Endodermal cell (in vitro differentiated cells): ENCODE measurements around the gene RBM47. TPM values are rescaled to one million over a fixed set of nuclear protein-coding genes. Genes with fewer than 3 reads are reported as not detected.
"Not testable (repeated sequence)": the region's sequence is repeated elsewhere in the genome, so short reads cannot be mapped to it uniquely, and the experiment has no call there.

ENCODE experiments used
- DNase-seq: peaks from one replicate; pipeline ENCODE4 v3.0.0-alpha.2; 2017
- H3K27ac ChIP-seq: 2 replicates; pipeline ENCODE4 v1.5.1; 2013; ENCODE audit warnings: mild to moderate bottlenecking, low read depth, low read length, moderate library complexity
- H3K27me3 ChIP-seq: 2 replicates; pipeline ENCODE4 v1.6.1; 2013; ENCODE audit warnings: mild to moderate bottlenecking, low read length, moderate library complexity; ENCODE audit not compliant: insufficient read depth, control insufficient read depth, poor library complexity, severe bottlenecking
- H3K36me3 ChIP-seq: 2 replicates; pipeline ENCODE4 v1.7.0; 2013; ENCODE audit warnings: mild to moderate bottlenecking, low read length, moderate library complexity; ENCODE audit not compliant: control insufficient read depth, insufficient read depth
- H3K4me1 ChIP-seq: one replicate; pipeline ENCODE4 v1.7.0; 2013; ENCODE audit warnings: low read length; ENCODE audit not compliant: control insufficient read depth, insufficient read depth
- H3K4me3 ChIP-seq: 2 replicates; pipeline ENCODE4 v1.5.1; 2013; ENCODE audit warnings: mild to moderate bottlenecking, low read length, moderate library complexity
- H3K9ac ChIP-seq: 2 replicates; pipeline ENCODE4 v1.6.1; 2013; ENCODE audit warnings: mild to moderate bottlenecking, low read length, moderate library complexity; ENCODE audit not compliant: poor library complexity, severe bottlenecking; ENCODE audit errors: extremely low read depth
- H3K9me3 ChIP-seq: 2 replicates; pipeline ENCODE4 v1.6.1; 2013; ENCODE audit warnings: mild to moderate bottlenecking, low read length, moderate library complexity; ENCODE audit not compliant: control insufficient read depth
- H3K27ac Mint-ChIP-seq: 2 replicates; pipeline ENCODE4 v1.8.0; 2020; ENCODE audit warnings: mixed read lengths
- H3K27me3 Mint-ChIP-seq: 2 replicates; pipeline ENCODE4 v1.8.0; 2021; ENCODE audit warnings: mild to moderate bottlenecking, mixed read lengths; ENCODE audit not compliant: insufficient read depth
- H3K36me3 Mint-ChIP-seq: 2 replicates; pipeline ENCODE4 v1.8.0; 2020; ENCODE audit warnings: low read depth, mixed read lengths
- H3K4me1 Mint-ChIP-seq: 2 replicates; pipeline ENCODE4 v1.8.0; 2020; ENCODE audit warnings: mixed read lengths
- H3K4me3 Mint-ChIP-seq: 2 replicates; pipeline ENCODE4 v1.8.0; 2020; ENCODE audit warnings: mild to moderate bottlenecking, moderate library complexity, mixed read lengths
- H3K9me3 Mint-ChIP-seq: 2 replicates; pipeline ENCODE4 v1.8.0; 2020; ENCODE audit warnings: mild to moderate bottlenecking, mixed read lengths
- WGBS, 2 experiments: methylation state at CpG; one replicate each; pipeline versions ENCODE4 v1.1.5 to v1.1.7; 2013; ENCODE audit warnings: missing lambda C conversion rate in 2 of 2, mixed read lengths in 1 of 2; ENCODE audit not compliant: insufficient coverage in 1 of 2, insufficient read length in 1 of 2; 5-methylcytosine and 5-hydroxymethylcytosine counted together
- total RNA-seq, 2 donors: library from RNA; stranded (reverse); fragmentation: NEBNext Ultra II Directional in 1 of 2; extraction: Animal tissue kit (Norgen Biotek cat#: 25700) in 1 of 2; gene quantifications; 2 replicates in 1 of 2; 3 replicates in 1 of 2; pipeline ENCODE4 v1.2.1, GENCODE V29; 2021
- TF ChIP-seq, protein P1 (sequence below): fragments of 200-600 bp; sonication (generic); conservative IDR thresholded peaks from 2 replicates; pipeline ENCODE4 v1.5.0; 2021; ENCODE audit warnings: antibody characterized with exemption, mild to moderate bottlenecking

The RBM47 gene
- total RNA-seq, 2 donors from 2014 or later = 71.7 to 90.6 TPM

DNA sequence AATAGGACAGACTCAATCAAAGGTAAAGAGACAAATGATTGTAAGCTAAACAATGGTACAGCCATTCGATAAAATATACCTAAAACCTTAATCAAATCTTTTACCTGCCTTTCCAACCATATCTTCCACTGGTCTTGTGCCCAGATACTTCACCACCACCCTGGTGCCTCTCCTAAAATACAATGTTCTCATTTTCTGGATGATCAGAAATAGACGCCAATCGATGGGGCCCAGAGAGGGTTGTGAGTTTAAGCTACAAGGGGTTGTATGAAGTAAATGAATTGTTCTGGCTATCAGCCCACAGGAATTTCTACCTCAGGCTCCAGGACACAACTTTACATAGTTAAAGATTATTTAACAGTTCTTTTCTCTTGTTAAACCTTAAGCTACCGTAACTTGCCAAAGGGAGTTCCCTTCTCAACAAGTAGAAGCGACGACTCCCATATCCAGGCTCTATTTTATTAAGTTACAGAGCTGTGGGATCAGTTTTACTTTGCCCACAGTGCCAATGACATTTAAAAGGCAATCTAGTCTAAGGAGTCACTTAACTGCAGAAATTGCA is 195.5 kb downstream of the RBM47 start:
- Mint-ChIP-seq H3K4me1 (peaks cover 19% of the 10 kb centered on the region), H3K27ac (no peak overlapping the region)

GRCh38 chr4:40432504-40432903 is 197.2 kb downstream of the RBM47 start:
- H3K9ac ChIP-seq = no peak overlapping the region
- Mint-ChIP-seq H3K4me3 (no peak overlapping the region), H3K9me3 (no peaks in the 10 kb centered on the region), H3K36me3 (peaks cover 68% of the 10 kb centered on the region), H3K27me3 (no peaks in the 10 kb centered on the region), H3K4me1 (peaks cover 19% of the 10 kb centered on the region), H3K27ac (no peak overlapping the region)
- H3K4me1 ChIP-seq = no peaks in the 10 kb centered on the region
- TF ChIP-seq, protein P1, sequence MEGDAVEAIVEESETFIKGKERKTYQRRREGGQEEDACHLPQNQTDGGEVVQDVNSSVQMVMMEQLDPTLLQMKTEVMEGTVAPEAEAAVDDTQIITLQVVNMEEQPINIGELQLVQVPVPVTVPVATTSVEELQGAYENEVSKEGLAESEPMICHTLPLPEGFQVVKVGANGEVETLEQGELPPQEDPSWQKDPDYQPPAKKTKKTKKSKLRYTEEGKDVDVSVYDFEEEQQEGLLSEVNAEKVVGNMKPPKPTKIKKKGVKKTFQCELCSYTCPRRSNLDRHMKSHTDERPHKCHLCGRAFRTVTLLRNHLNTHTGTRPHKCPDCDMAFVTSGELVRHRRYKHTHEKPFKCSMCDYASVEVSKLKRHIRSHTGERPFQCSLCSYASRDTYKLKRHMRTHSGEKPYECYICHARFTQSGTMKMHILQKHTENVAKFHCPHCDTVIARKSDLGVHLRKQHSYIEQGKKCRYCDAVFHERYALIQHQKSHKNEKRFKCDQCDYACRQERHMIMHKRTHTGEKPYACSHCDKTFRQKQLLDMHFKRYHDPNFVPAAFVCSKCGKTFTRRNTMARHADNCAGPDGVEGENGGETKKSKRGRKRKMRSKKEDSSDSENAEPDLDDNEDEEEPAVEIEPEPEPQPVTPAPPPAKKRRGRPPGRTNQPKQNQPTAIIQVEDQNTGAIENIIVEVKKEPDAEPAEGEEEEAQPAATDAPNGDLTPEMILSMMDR = no peak
- no peak overlapping the region for H3K27ac ChIP-seq
- H3K4me3 ChIP-seq = no peak overlapping the region
- DNase-seq = no peak
- 97% methylated on average over 10 of the region's 10 CpGs for WGBS, 2 experiments
- no peaks in the 10 kb centered on the region for H3K27me3 ChIP-seq
- peaks cover 31% of the 10 kb centered on the region for H3K36me3 ChIP-seq
- no peaks in the 10 kb centered on the region for H3K9me3 ChIP-seq

More for the DNA sequence above, 195.5 kb downstream of the RBM47 start:
- 99 to 100% methylated on average over 3 to 6 of the region's 6 CpGs for WGBS, 2 experiments
- Histone ChIP-seq H3K27ac (no peak overlapping the region), H3K4me1 (no peaks in the 10 kb centered on the region), H3K27me3 (no peaks in the 10 kb centered on the region), H3K36me3 (peaks cover 31% of the 10 kb centered on the region), H3K4me3 (no peak overlapping the region), H3K9ac (no peak overlapping the region), H3K9me3 (no peaks in the 10 kb centered on the region)
- Mint-ChIP-seq H3K36me3 (peaks cover 72% of the 10 kb centered on the region), H3K9me3 (no peaks in the 10 kb centered on the region), H3K4me3 (no peak overlapping the region), H3K27me3 (no peaks in the 10 kb centered on the region)
- DNase-seq = no peak
- TF ChIP-seq, protein P1 = no peak

GRCh38 chr4:40427871-40428270 is 201.8 kb downstream of the RBM47 start:
- not testable (repeated sequence) for DNase-seq, H3K4me3 ChIP-seq, H3K9me3 ChIP-seq, H3K27me3 Mint-ChIP-seq, H3K27ac ChIP-seq, H3K27me3 ChIP-seq, H3K4me1 ChIP-seq, H3K9ac ChIP-seq, H3K27ac Mint-ChIP-seq, H3K9me3 Mint-ChIP-seq, H3K4me3 Mint-ChIP-seq
- WGBS, 2 experiments = 97 to 100% methylated on average over 4 of the region's 4 CpGs
- Mint-ChIP-seq H3K36me3 (peaks cover 64% of the 10 kb centered on the region), H3K4me1 (peaks cover 14% of the 10 kb centered on the region)
- H3K36me3 ChIP-seq = peaks cover 48% of the 10 kb centered on the region

GRCh38 chr4:40427128-40427527 is 202.5 kb downstream of the RBM47 start:
- Histone ChIP-seq H3K27ac (no peak overlapping the region), H3K4me3 (no peak overlapping the region), H3K27me3 (no peaks in the 10 kb centered on the region), H3K36me3 (peaks cover 51% of the 10 kb centered on the region), H3K9me3 (no peaks in the 10 kb centered on the region), H3K9ac (no peak overlapping the region), H3K4me1 (peaks cover 5% of the 10 kb centered on the region)
- TF ChIP-seq, protein P1 = no peak
- Mint-ChIP-seq H3K36me3 (peaks cover 65% of the 10 kb centered on the region), H3K27ac (no peak overlapping the region), H3K27me3 (no peaks in the 10 kb centered on the region), H3K4me1 (peaks cover 14% of the 10 kb centered on the region), H3K9me3 (no peaks in the 10 kb centered on the region), H3K4me3 (no peak overlapping the region)
- DNase-seq = no peak
- WGBS, 2 experiments = 79 to 95% methylated on average over 3 of the region's 3 CpGs
